GM18502 (cell line): ENCODE measurements around the gene KRTAP12-1.
"Not testable (repeated sequence)": the region's sequence is repeated elsewhere in the genome, so short reads cannot be mapped to it uniquely, and the experiment has no call there.

Experiments used
- ATAC-seq: cut with Tn5 transposase; IDR thresholded peaks from one replicate; pipeline ENCODE4 v1.9.1; 2021; ENCODE audit warnings: mild to moderate bottlenecking; ENCODE audit not compliant: unreplicated experiment, poor library complexity

Gene KRTAP12-1

DNA sequence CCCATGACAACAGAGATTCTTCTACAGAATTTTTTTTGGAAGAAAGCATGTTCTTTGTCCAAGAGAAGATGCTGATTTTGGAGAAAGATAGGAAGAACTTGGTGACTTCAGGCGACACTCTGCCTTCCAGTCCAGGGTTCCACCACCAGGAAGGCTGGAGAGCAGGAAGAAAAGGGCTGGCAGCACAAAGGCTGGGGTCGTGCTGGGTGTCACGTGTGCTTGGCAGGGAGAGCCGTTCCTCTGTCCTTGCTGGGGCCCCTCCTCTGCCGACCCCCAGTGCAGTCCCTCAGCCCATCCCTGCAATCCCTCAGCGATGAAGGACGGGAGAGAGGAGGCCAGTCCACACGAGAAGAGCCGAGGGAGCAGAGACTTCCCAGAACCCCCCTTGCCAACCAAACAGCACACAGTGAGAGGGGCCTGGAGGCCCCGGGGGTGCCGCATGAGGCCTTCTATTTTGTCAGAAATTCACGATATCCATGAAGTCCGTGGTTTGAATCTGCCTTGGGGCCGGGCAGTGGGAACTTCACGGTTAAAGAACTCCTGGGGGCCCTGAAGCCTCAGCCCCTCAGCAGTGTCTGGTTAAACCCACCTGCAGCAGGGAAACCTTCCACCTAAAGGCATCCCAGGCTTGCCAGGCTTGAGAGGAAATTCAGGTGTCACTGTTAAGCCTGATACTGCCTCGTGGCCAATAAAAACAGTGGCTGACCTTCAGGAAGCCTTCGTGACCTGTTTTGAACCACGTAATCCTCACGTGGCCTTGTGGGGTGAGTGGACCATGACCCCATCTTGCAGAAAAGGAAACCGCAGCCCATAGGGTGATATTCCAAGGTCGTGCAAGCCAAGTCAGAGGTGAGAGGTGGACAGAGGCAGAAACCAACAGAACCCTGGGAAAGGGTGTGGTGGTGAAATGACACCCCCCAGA is 18.4 kb upstream of the KRTAP12-1 start:
- ATAC-seq, result no peak

GRCh38 chr21:44699502-44700001 is 17.6 kb upstream of the KRTAP12-1 start:
- no peak for ATAC-seq

DNA sequence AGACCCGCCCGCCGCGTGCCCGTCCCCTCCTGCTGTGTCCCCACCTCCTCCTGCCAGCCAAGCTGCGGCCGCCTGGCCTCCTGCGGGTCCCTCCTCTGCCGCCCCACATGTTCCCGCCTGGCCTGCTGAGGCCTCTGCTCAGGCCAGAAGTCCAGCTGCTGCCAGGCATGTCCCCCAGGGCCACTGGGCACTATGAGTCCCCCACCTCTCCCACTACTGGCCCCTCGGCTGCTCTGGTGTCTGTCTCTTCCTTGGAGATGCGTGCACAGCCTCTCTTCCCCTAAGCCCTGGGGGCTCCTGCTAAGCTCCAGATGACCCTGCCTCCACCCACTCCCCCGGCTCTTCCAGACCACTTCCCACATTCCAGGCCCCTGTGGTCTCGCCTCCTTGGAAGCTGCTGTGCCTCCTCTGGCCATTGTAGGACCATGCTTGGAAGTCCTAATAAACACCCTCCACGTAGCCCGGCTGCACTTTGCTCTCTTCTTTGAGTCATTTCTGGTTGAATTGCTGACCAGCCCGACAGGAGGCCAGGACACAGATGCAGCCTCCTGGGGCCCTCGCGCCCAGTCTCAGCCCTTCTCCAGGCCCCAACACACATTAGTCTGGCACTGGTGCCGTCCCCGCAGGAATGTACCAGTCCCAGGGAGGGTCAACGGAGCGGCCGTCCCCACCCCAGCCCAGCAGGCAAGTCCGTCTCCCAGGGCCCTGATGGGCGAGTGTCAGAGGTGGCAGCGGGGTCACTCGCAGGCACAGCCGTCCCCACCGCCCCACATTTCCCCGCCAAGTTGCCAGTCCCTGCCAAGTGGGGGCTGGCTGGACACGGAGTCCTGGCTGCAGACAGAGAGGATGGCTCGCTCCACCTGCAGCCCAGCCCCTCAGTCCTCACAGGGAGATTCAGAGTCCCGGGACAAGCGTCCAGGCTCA is 16.1 kb upstream of the KRTAP12-1 start:
- no peak for ATAC-seq

DNA sequence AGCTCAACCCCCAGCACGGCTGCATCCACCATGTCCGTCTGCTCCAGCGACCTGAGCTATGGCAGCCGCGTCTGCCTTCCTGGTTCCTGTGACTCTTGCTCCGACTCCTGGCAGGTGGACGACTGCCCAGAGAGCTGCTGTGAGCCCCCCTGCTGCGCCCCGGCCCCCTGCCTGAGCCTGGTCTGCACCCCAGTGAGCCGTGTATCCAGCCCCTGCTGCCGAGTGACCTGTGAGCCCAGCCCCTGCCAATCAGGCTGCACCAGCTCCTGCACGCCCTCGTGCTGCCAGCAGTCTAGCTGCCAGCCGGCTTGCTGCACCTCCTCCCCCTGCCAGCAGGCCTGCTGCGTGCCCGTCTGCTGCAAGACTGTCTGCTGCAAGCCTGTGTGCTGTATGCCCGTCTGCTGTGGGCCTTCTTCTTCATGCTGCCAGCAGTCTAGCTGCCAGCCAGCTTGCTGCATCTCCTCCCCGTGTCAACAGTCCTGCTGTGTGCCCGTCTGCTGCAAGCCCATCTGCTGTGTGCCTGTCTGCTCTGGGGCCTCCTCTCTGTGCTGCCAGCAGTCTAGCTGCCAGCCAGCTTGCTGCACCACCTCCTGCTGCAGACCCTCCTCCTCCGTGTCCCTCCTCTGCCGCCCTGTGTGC is 15.3 kb upstream of the KRTAP12-1 start, which contains the start of gene KRTAP10-12:
Gene KRTAP10-12, plus strand, starts transcription at position 1 of the 639 bp plus-strand sequence. Its CDS starts 30 bp downstream, at position 31.
- ATAC-seq, result not testable (repeated sequence)

DNA sequence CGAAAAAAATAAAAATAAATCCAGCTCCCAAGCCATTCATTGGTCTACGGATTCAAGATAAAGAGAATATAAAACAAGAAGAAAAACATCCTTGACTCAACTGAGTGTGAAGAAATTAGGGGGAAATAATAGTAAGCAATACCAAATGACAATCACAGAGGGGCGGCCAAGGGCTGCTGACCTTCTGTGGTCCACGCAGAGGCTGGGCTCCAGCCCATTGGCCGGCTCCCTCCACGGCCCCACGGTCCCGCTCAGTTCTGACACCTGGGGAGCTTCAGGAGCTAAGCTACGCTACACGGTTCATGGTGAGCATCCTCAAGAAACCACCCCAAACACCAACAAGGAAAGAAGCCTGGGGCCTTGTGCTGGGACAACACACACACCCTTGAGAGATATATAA is 14.6 kb upstream of the KRTAP12-1 start:
- ATAC-seq, result no peak

DNA sequence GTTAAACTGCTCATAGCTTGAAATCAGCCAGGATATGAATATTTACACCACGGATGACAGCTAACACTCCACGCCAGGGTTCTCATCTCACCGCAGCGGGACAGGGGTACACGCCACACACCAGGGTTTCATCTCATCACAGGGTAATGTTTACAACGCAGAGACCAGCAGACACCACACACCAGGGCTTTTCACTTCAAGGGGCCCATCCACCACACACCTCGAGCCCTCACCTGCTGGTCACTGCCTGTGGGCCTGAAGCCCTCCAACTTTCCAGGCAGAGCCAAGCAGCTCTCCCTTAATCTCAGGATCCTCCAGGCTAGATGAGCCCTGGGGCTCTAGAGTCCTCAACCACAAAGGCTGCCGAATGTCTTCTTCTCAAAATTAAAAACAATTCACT is 13.7 kb upstream of the KRTAP12-1 start:
- ATAC-seq, result no peak

- ATAC-seq, result no peak
Observed at GRCh38 chr21:44695184-44695583, 13.2 kb upstream of the KRTAP12-1 start.

DNA sequence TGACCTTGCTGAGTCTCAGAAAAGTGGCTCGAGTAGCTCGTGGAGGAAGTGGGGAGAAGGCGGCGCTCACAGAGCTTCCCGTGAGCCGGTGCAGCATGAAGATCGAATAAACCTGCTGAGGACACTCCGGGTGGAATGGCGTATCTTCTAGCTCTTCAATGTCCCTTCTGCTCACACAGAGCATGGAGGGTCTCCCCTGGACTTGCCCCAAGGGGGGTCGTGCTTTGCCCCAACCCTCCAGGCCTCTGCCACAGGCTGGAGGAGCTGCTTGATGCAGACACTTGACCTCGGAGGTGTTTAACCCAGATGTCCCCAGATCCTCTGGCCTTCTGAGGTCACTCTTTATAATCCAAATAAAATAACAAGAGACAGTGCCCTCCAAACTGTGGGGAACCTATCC is 12.8 kb upstream of the KRTAP12-1 start:
- no peak for ATAC-seq

GRCh38 chr21:44692798-44693512 is 11.0 kb upstream of the KRTAP12-1 start:
- ATAC-seq, result no peak

- no peak for ATAC-seq
Observed at GRCh38 chr21:44691686-44692085, 9.7 kb upstream of the KRTAP12-1 start.

DNA sequence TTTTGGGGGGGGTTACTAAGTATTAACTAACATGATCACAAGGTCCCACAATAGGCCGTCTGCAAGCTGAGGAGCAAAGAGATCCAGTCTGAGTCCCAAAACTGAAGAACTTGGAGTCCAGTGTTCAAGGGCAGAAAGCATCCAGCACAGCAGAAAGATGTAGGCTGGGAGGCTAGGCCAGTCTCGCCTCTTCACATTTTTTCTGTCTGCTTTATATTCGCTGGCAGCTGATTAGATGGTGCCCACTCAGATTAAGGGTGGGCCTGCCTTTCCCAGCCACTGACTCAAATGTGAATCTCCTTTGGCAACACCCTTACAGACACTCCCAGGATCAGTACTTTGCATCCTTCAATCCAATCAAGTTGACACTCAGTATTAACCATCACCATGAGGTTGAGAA is 7.8 kb upstream of the KRTAP12-1 start:
- not testable (repeated sequence) for ATAC-seq

DNA sequence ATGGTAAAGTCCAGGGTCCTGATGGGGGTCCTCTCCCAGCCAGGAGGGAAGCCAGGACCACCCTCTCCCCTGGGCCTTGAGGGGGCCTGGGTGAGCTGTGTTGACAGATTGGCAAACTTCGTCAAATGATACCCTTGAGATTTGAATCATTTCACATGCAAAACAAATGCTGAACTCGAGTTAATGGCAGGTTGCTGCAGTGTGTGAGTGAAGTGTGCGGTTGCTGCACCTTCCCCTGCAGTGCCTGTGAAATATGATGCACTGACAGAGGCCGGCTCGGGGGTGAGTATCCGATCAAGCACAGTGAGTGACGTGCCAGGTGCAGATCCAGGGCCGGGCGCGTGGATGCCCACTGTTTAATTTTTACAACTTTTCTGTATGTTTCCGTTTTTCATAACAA is 5.7 kb upstream of the KRTAP12-1 start:
- no peak for ATAC-seq

DNA sequence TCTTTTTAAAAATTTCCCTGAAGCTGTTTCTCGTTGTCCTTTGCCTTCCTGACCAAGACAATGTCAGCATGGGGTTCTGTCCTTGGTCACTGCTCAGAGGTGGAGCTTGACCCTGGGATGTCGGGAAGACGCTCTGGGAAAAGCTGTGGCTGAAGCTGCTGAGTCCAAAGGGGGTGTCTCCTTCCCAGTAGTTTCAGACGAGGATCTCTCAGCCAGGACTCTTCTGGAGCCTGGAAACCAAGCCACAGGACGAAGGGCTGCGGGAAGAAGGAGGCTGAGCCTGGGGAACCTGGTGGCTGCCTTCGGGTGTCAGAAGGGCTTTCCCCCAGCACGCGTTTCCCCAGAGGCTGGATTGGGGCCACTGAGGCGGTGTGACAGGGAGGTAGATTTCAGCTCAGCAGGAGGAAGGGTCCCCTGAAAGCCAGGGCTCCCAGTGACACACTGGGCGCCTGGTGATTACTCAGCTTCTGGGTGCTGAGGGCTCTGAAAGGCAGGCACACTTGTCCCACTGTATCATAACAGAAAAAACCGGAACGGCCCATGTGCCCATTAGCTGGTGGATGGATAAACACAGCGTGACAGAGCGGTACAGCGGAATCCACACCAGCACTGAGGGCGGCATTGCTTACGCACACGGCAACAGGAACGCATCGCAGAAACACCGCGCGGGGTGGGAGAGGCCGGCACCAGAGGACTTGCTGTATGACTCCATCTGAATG is 5.0 kb upstream of the KRTAP12-1 start:
- ATAC-seq, result no peak

DNA sequence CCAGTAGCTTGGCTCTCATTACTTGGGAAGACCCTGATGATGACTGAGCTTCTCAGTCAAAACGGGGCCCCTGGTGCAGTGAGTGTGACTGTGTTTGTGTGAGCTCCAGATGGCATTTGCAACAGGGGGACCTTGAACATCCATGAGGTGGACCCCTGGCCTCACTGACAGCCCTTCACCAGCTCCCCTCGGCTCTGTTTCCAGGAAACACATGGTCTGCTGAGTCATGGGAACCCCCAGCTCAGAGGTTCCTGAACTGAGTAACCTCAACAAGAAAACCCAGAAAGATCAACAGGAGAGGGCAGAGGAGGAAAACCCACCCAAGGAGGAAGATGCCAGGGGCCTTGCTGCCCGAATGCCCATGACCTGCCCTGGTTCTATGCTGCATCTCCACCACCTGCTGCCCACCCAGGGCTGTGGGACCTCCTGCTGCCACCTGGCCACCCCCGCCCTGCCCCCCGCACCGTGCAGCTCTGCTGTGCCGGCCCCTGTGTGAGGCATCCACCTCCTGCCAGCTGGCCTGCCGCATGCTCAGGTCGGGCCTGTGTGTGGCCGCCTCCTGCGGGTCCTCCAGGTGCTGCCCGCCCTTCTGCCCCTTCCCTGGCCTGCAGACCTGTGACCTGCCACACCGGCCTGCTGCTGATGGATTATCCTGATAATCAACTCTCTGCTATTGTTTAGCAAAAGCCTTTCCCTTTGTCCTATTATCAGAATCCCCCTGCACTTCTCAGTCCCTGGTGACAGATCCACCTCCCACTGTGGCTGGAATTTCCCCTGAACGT is 4.2 kb upstream of the KRTAP12-1 start:
- ATAC-seq, result no peak

DNA sequence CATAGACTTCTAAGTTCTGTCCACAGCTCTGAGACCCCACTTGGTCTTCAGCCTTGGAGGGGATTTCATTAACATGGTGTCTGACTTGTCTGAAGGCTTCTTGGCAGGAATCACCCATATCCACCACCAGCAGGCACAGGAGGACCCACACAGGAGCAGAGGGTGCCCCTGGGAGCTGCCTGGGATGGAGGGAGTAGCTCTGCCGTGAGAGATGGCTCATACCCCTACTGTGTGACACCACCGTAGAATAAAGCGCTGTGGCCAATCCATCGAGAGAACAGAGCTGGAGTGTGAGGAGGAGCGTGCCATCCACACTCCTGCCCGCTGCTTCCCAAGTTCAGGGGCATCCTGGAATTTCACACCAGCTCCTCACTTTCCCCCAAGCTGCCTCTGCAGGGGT is 3.1 kb upstream of the KRTAP12-1 start:
- not testable (repeated sequence) for ATAC-seq

- no peak for ATAC-seq
Observed at GRCh38 chr21:44684483-44684882, 2.5 kb upstream of the KRTAP12-1 start.

DNA sequence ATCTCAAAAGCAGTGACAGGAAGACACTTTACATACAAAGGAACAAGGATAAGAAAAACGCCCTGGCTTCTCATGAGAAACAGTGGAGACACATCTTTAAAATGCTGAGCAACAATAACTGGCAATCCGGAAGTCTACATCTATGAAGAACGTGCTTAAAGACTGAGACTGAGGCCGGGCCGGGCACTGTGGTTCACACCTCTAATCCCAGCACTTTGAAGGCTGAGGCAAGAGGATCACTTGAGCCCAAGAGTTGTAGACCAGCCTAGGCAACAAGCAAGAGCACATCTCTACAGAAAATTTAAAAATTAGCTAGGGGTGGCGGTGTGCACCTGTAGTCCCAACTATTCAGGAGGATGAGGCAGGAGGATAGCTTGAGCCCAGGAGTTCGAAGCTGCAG is 2.1 kb upstream of the KRTAP12-1 start:
- ATAC-seq, result no peak

DNA sequence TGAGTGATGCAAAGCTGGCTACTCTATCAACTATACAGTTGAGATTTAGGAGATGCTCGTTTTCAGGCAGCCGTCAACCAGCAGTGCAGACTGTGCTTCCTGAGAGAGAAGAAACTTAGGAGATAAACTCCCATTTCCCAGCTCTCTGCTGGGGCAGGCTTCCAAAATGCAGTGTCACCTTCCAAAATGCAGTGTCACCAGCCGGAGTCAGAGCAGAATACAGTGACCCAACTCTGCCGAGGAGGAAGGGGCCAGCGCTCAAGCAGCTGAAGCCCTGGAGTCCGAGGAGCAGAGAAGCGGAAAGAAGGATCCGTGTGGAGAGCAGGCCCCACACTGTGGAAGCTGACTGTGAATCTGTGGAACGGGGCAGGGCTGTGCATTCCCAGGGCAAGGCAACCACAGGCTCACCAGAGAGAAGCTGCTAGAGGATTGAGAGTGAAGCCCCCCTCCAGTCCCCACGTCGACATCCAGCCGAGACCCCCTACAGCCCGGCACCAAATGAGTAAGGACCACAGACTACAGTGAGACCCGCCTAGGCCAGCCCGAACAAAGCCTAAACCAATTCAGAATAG is 703 bp upstream of the KRTAP12-1 start:
- no peak for ATAC-seq
